Skeletal muscle satellite cell (primary cell): ENCODE data around the gene ZBTB17. TPM values are rescaled to one million over a fixed set of nuclear protein-coding genes. Genes with fewer than 3 reads are reported as not detected.
"Not testable (repeated sequence)": the region's sequence is repeated elsewhere in the genome, so short reads cannot be mapped to it uniquely, and the experiment has no call there.

Source experiments
- H3K27me3 ChIP-seq: 2 replicates; pipeline ENCODE4 v1.7.0; 2013; ENCODE audit warnings: low read length; ENCODE audit not compliant: control insufficient read depth, insufficient read depth
- H3K36me3 ChIP-seq: 2 replicates; pipeline ENCODE4 v1.7.0; 2013; ENCODE audit warnings: mild to moderate bottlenecking, control low read depth, low read length; ENCODE audit not compliant: insufficient read depth
- H3K4me1 ChIP-seq: 2 replicates; pipeline ENCODE4 v1.7.0; 2013; ENCODE audit warnings: low read length; ENCODE audit not compliant: control insufficient read depth, insufficient read depth
- H3K4me2 ChIP-seq: 2 replicates; pipeline ENCODE4 v1.7.0; 2013; ENCODE audit warnings: mild to moderate bottlenecking, low read length
- H3K4me3 ChIP-seq: 2 replicates; pipeline ENCODE4 v1.7.0; 2013; ENCODE audit warnings: low read length
- H3K9ac ChIP-seq: 2 replicates; pipeline ENCODE4 v1.7.0; 2013; ENCODE audit warnings: mild to moderate bottlenecking, low read depth, low read length, moderate library complexity
- H3K9me3 ChIP-seq: replicated peaks from 2 replicates; pipeline ENCODE4 v1.7.0; 2013; ENCODE audit warnings: mild to moderate bottlenecking, control low read depth, low read length
- total RNA-seq: library from RNA; depleted of rRNA; stranded (reverse); fragments of >200 nt; gene quantifications from 2 replicates; pipeline ENCODE4 v1.2.3, GENCODE V29; 2012; rRNA removed

The ZBTB17 gene
- 23.8 and 26.0 TPM in 2 replicates for total RNA-seq

DNA sequence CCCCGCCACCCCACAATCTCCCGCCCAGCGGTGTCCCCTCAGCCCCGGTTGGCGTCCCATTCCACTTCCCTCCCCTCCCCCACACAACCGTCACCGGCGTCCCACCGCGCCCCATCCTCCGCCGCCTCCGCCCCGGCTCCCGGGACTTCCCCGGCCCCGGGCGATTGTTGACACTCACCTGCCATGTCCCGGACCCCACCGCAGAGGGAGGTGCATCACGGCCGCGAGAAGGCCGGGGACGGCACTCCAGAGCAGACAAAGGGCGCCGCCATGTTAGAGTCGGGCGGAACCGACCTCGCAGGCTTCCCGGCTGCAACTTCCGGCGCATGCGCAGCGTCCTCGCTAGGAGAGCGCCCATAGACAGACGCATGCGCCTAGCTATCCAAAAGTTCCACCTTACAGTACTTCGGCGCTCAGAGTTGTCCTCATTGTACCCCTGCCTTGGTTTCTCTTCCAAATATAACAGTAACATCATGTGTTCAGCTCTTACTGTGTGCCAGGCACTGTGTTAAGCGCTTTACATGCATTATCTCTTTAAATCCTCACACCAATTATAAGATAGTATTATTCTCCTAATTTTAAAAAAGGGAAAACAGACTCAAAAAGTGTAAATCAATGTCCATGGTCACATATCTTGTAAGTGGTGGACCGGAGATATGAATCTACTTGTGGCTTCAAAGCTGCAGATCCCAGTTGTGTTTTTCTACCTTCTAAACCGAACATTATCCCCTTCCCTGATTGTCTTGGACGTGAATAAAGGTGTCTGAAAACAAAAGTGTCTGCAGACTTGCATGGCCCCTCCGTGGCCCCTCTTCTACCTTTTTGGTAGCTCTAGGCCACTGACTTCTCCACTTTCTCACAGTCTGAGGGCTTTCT lies at the start of gene ZBTB17:
TSS of gene ZBTB17 (minus strand) at position 297 of the 876 bp plus-strand sequence. CDS start 27,606 bp downstream, outside the sequence.
- H3K27me3 ChIP-seq, result no peaks in the 10 kb centered on the region
- H3K9me3 ChIP-seq, result no peaks in the 10 kb centered on the region
- peaks cover 13% of the 10 kb centered on the region for H3K4me1 ChIP-seq
- H3K9ac ChIP-seq, result peak within 1 kb of the TSS; percentile 84
- peaks cover 19% of the 10 kb centered on the region for H3K36me3 ChIP-seq
- peak within 1 kb of the TSS; percentile 84 for H3K4me3 ChIP-seq
- H3K4me2 ChIP-seq, result peak within 1 kb of the TSS; percentile 98

DNA sequence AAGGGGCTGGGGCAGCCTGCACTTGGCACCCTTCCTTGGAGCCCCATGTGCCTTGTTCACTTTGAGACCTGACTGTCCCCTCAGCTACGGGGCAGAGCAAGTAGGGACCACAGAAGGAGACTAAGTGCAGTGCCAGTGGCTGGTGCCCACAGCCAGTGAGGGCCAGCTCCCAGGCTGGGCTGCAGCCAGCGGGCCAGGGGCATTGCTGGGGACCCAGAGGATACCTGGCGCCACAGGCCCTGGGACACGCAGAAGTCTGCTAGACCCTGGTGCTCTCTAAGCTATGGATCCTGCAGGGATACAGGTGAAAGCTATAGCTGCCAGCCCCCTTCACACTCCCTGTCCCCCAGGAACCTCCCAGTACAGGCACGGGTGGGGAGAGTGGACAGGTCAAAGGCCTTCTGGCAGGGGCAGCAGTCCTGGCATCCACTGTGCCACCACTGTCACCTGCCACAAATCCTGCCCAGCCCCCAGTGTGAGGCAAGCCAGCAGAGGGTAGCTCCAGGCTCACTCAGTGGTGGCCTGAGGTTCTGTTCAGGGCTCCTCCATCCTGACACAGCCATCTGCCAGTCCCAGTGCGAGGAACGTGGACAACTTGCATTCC lies 47.3 kb upstream of the ZBTB17 start:
- Histone ChIP-seq H3K36me3 (no peaks in the 10 kb centered on the region), H3K4me3 (no peak overlapping the region), H3K4me1 (peaks cover 26% of the 10 kb centered on the region), H3K9me3 (no peaks in the 10 kb centered on the region), H3K27me3 (no peaks in the 10 kb centered on the region), H3K4me2 (no peak overlapping the region), H3K9ac (no peak overlapping the region)

DNA sequence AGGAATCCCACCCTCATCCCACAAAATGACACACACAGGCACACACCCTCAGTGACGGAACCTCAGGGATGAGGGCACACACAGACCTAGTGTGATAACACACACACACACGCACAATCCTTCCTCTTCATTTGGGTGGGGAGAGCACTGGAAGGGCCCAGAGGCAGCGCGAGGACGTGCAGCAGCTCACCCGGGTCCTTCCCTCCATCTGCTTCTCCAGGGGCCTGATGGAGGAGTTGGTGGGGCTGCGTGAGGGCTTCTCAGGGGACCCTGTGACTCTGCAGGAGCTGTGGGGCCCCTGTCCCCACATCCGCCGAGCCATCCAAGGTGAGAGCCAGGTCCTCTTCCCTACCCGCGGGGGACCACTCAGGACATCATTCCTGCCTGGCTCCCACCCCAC lies 46.5 kb upstream of the ZBTB17 start:
- no peak overlapping the region for H3K4me2 ChIP-seq
- no peaks in the 10 kb centered on the region for H3K36me3 ChIP-seq
- no peaks in the 10 kb centered on the region for H3K9me3 ChIP-seq
- peaks cover 34% of the 10 kb centered on the region for H3K4me1 ChIP-seq
- no peaks in the 10 kb centered on the region for H3K27me3 ChIP-seq
- no peak overlapping the region for H3K4me3 ChIP-seq
- no peak overlapping the region for H3K9ac ChIP-seq

DNA sequence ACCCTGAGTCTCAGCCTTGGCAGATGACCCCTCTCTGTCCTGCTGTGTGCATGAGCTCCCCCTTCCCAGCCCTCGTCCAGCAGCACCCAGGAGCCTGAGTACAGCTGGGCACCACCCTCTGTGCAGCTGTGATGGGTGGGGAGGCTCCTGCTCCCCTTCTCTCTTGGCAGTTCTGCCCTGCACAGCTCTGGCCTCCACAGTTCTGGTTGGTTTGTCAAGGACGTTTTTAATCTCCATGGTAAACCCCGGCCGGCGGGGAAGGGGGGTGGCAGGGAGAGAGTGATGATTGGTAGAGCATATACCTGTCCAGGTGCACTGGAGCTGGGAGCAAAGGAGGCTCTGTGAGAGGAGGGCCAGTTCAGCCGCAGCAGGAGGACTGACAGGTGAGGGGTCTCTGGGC lies 45.8 kb upstream of the ZBTB17 start, which contains the start of gene CLCNKA:
TSS of gene CLCNKA (plus strand) at position 356 of the 400 bp plus-strand sequence. CDS start 584 bp downstream, outside the sequence.
- Histone ChIP-seq H3K9ac (no peak within 1 kb of the TSS), H3K36me3 (no peaks in the 10 kb centered on the region), H3K4me1 (peaks cover 41% of the 10 kb centered on the region), H3K4me3 (no peak within 1 kb of the TSS), H3K27me3 (no peaks in the 10 kb centered on the region), H3K9me3 (no peaks in the 10 kb centered on the region), H3K4me2 (no peak within 1 kb of the TSS)

DNA sequence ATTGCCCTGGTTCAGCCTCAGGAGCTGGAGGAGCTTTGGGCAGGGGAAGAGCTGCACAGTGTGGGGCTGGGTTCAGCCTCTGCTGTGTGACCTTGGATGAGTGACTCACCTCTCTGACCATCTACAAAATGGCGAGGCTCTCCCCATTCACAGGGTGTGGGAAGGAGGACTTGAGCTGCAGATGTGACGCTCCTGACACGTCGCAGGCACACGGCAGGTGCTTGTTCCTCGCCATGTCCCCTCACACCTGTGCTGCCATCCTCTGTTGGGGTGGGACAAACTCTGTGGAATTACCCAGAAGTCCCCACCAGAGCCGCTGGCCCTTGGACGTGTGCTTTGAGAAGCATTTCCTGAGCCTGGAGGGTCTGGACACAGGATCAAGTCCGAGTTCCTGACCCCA lies 45.0 kb upstream of the ZBTB17 start:
- H3K27me3 ChIP-seq, H3K36me3 ChIP-seq, H3K9me3 ChIP-seq, H3K4me3 ChIP-seq, H3K9ac ChIP-seq, H3K4me2 ChIP-seq: not testable (repeated sequence)
- H3K4me1 ChIP-seq, result peaks cover 49% of the 10 kb centered on the region

DNA sequence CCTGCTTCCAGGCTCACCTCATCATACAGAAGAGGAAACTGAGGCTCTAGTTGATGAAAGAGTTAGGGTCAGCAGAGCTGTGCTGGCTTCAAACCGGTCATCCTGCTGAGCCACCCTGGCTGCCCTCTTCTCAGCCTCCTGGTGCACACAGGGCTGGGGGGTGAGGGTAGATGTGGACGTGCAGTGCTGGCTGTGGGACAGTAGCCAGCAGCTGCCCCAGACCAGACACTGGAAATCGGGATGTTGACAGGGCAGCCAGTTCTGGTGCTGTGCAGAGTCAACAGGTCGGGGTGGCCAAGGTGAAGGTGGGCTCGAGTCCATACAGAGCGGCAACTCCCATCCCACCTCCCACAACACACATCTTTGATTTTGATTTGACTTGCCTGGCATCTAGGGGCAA lies 44.4 kb upstream of the ZBTB17 start:
- Histone ChIP-seq H3K27me3 (no peaks in the 10 kb centered on the region), H3K4me2 (peak overlapping the region; percentile 27), H3K36me3 (no peaks in the 10 kb centered on the region), H3K4me1 (peaks cover 55% of the 10 kb centered on the region), H3K9ac (no peak overlapping the region), H3K9me3 (no peaks in the 10 kb centered on the region), H3K4me3 (peak overlapping the region; percentile 23)

DNA sequence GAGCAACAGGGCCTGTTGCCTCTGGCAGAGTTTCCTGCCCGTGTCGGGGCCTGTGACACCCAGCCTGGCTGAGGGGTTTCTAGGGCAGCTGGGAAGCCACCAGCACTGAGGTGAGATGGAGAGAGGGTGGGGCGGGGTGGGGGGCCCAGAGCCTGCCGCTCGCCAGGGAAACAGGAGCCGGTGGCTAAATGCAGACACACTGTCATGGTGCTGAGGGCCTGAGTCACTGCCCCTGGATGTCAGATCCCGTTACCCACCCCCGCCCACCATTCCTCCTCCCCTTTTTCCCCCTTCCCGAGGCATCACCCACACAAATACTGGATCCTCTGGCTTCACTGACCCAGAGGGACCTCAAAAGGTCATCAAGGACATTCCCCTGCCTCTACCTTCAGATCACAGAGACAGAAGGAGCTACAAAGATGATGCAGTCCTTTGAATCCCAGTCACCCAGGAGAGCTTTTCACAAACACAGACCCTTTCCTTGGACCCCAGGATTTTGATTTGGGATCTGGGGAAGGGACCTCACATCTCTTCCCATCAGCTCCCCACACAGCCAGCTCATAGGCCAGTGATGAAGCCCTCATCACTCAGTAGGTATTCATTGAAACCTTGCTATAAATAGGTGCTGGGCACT lies 43.9 kb upstream of the ZBTB17 start:
- H3K27me3 ChIP-seq, result no peaks in the 10 kb centered on the region
- H3K9me3 ChIP-seq, result no peaks in the 10 kb centered on the region
- H3K4me3 ChIP-seq, result peak overlapping the region; percentile 23
- H3K4me2 ChIP-seq, result peak overlapping the region; percentile 27
- H3K4me1 ChIP-seq, result peaks cover 60% of the 10 kb centered on the region
- peak overlapping the region; percentile 86 for H3K9ac ChIP-seq
- H3K36me3 ChIP-seq, result no peaks in the 10 kb centered on the region

DNA sequence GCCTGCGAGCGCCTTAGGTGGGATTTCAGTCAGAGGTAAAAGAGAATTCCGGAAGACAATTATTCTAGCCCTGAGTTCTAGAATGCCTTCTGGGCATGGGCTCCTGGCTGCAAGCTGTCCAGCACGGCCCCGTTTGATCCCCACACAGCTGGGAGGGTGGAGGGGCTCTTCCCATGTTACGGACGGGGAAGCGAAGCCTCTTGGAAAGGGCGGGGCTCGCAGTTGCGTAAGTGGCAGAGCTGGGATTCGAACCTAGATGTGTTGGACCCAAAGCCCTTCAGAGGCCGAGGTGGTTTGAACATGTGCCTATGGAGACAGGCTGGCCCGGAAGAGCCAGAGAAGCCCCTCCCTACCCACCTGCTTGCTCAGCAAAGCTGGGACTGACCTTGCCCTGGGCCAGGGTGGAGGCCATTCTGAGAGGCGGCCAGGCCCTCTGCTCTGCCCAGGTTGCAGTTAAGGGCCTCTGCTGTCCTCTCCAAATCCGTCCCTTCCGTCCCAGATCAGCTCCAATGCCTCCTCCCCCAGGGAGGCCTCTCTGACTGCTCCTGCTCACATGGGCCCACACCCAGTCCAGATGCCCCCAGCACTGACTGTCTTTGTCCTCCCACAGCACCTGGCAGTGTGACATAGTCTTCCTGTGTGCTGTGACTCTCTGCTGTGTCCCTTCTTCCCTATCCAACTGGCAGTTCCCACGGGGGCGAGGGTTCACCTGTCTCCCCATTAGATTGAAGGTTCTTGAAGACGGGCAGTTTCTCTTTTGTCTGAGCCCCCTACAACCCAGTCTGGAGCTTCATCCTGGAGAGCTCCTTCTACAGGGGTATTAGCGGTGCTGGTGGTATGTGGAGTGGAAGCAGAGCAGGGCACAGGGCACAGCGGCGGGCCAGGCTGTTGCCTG lies 43.1 kb upstream of the ZBTB17 start:
- Histone ChIP-seq H3K4me1 (peaks cover 68% of the 10 kb centered on the region), H3K36me3 (no peaks in the 10 kb centered on the region), H3K9me3 (no peaks in the 10 kb centered on the region), H3K9ac (peak overlapping the region; percentile 86), H3K27me3 (no peaks in the 10 kb centered on the region), H3K4me2 (peak overlapping the region; percentile 83), H3K4me3 (no peak overlapping the region)

DNA sequence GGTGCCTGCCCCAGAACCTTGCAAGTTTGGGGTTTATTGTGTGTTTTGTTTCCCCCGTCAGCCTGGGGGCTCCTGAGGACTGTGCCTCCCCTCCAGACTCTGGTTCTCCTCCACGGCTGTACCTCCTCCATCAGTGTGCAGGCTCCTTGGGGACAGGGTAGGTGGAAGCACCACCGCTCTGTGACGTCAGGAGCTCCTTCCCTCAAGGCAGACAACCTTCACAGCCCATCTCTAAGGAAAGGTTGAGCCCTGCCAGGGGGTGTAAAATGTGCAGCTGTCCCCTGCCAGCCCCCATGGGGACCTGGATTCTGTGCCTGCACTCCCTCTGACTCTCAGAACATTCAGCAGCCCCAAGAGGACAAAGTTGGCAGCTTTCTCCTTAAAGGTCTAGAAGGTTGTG lies 42.4 kb upstream of the ZBTB17 start:
- Histone ChIP-seq H3K9ac (peak overlapping the region; percentile 86), H3K36me3 (no peaks in the 10 kb centered on the region), H3K9me3 (no peaks in the 10 kb centered on the region), H3K4me3 (peak overlapping the region; percentile 61), H3K27me3 (no peaks in the 10 kb centered on the region), H3K4me2 (peak overlapping the region; percentile 83), H3K4me1 (peaks cover 75% of the 10 kb centered on the region)

DNA sequence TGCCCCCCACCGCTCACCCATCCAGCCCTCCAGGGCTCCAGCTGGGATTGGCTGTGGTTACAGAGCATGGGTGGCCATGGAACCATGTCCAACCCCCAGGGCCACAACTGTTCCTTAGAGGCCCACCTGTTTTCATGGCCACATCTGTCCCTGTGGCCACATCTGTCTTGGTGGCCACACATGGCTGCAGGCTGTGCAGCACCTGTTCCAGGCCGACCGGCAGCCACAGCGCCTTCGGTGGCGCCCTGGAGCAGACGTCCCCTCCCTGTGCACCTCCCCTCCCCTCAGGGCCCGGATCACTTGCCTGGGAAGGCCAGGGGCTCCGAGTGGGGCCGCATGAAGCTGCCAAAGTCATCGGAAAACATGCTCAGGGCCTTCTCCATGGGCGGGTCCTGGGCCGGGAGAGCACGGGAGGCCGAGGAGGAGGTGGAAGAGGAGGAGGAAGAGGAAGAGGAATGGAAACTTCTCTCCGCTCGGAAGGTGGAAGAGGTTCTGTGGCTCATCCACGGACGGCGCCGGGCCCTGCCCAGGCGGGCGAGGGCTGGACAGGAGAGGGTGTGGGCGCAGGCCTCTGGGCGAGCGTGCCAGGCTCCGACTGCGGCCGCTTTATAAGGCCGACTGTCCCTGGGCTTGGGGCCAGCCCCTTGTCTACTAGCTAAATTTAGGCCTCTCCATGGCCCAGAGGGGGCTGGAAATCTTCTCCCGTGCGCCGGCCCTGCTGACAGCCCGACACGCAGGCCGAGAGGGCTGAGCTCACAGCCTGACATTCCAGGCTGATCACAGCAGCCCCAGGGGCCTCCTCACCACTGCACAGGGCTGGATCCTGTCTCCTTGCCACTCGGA lies 41.8 kb upstream of the ZBTB17 start, which contains the start of gene HSPB7:
TSS of gene HSPB7 (minus strand) at position 583 of the 843 bp plus-strand sequence. CDS start at position 503, 80 bp downstream.
- Histone ChIP-seq H3K9me3 (no peaks in the 10 kb centered on the region), H3K4me3 (peak within 1 kb of the TSS; percentile 61), H3K27me3 (no peaks in the 10 kb centered on the region), H3K4me2 (peak within 1 kb of the TSS; percentile 83), H3K9ac (peak within 1 kb of the TSS; percentile 86), H3K36me3 (no peaks in the 10 kb centered on the region), H3K4me1 (peaks cover 81% of the 10 kb centered on the region)
